HG03439 (cell line): ENCODE data around the gene NISCH.
"Not testable (repeated sequence)": the region's sequence is repeated elsewhere in the genome, so short reads cannot be mapped to it uniquely, and the experiment has no call there.

Experiments used
- ATAC-seq: cut with Tn5 transposase; IDR thresholded peaks from one replicate; pipeline ENCODE4 v1.9.1; 2021; ENCODE audit warnings: mild to moderate bottlenecking, moderate library complexity; ENCODE audit not compliant: unreplicated experiment

Gene NISCH

DNA sequence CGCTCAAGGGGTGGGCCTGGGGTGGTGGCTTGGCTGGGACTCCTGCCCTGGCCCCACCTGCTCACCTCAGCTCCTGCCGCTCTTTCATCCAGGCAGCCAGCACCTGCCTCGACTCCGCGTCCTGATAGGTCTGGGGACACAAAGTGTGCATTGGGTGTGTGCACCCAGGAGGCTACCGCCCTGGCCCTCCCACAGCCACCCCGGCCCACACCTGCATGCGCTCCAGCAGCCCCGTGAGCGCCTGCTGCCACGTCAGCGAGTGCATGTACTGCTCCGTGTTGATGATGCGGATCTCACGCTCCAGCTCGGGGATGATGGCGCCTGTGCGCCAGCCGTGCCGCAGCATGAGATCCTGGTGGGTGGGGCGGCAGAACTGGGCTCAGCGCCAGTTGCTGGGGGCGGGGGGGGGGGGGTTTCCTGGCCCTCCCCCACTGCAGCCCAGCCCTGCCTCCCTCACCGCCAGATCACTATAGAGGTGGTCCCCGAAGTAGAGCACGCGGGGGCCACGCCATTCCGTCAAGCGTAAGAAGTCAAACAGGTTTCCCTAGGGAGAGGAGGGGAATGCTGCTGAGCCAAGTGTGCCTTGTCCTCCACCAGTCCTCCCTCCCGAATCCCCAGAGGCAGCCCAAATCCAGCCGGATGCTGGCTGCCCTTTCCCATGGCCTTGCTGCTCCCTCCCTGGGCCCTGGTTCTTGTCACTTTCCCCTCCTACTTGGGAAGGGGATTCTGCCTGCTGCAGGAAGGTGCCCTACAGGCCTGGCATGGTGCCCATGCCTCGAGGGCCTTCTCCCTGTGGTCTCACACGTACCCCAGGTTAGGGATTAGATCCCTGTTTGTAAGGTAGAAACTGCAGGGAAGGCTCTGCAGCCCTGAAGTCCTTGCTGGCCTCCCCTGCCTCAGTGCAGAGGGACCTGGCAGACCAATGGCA lies 69.6 kb downstream of the NISCH start:
- ATAC-seq, result no peak

DNA sequence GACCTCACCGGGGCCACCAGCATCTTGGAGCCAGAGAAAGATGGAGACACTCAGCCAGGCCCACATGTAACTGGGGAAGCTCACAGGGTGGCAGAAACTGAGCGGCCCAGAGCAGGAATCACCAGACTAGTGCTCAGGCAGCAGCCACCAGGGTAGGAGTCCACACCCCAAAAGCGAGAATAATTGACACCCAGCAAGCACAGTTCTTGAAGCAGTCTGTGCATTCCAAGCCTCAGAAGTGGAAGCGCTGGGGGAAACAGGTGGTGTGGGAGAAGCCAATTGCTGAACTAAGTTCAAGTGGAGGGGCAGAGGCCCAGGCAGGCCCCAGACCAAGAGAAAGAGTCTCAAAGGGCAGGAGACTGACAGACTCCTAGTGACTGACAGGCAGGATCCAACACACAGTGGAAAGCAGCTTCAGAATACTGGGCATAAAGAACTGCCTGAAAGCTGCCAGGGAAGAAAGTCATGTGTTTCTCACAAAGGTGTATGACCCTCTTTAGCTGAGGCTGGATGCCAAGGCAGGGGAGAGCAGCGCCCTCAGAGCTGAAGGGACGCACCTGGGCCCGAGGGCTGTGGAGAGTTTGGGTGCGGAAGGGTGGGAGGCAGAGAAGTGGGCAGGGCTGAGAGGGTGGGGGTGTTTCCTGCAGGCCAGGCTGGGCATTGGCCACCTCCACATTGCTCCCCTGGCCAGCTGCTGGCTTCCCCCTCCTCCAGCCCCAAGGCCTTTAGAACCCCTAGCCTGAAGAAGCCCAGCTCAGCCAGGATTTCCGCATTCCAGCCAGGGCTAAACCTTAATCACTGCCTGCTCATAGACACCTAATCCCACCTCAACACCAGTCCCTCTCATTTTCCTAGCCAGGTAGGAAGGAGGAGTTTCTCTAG lies 70.5 kb downstream of the NISCH start:
- ATAC-seq, result no peak

DNA sequence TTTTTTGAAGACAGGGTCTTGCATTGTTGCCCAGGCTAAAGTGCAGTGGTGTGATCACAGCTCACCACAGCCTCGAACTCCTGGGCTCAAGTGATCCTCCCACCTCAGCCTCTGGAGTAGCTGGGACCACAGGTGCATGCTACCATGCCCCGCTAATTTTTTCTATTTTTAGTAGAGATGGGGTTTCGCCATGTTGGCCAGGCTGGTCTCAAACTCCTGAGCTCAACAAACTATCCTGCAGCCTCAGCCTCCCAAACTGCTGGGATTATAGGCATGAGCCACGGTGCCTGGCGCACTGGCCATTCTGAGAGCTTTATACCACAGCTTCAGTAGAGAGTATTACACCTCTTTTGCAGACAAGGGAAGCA lies 71.3 kb downstream of the NISCH start:
- not testable (repeated sequence) for ATAC-seq

DNA sequence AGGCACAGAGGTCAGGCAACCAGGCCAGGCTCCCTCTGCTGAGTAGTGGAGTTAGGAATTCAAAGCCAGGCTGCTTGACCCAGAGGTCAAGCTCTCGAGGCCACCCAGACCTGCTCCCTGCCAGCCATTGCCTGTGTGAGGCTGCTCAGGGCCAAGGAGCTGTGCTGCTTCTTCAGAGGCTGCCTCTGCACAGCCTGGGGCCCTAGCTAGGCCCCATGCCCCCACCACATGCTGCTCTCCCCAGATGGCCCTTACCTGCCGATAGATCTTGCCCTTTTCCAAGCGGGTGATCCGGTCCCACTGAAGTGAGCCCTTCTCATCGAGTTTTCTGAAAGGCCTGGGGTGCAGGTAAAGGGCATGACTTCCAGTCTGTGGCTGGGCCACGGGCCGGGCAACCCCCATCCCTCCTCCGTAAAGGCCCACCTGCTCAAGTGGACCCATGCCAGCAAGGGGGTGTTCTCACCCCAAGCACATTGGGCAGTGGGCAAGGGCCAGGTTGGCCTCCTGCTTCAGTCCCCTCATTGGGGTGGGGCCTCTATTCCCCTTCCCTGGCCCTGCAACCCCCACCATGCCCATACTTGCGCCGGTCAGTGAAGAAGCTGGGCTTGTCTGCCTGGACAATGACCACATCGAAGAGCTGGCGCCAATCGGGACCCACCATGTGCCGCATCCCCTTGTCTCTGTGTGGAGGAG lies 71.8 kb downstream of the NISCH start:
- ATAC-seq, result no peak

DNA sequence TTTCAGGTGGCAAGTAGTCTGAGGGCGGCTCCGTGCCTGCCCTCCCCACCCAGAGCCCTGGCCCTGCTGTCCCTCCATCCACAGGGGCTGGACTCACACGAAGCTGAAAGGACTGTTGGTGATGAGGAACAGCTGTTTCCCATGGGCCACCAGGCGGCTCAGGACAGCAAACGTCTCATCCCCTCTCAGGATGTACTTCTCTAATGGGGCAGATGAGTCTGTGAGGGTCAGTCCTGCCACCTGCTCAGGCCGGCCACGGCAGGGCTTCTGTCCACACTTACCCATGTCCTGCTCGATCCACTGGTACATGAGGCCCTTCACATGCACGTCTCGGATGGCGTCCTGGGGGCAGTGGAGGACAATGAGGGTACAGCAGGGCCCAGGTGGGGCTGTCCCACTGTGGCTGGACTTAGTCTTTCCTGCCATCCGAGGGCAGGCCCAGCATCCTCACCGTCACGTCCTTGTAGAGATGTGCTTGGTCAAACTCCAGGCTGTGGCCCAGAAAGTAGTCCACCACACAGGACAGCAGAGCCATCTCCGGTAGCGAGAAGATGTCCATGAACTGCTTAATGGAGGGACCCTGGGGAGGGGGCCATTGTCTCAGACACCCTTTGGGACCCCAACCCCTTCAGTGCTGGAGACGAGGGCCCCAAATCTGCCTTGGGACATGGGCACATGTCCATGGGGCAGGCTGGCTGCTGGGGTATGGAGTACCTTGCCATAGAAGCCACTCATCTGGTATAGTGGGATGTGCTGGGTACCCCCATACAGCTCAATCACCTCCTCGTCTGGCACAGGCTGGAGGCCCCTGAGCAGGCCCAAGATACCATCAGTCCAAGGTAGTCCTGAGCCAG lies 72.6 kb downstream of the NISCH start:
- ATAC-seq, result no peak

DNA sequence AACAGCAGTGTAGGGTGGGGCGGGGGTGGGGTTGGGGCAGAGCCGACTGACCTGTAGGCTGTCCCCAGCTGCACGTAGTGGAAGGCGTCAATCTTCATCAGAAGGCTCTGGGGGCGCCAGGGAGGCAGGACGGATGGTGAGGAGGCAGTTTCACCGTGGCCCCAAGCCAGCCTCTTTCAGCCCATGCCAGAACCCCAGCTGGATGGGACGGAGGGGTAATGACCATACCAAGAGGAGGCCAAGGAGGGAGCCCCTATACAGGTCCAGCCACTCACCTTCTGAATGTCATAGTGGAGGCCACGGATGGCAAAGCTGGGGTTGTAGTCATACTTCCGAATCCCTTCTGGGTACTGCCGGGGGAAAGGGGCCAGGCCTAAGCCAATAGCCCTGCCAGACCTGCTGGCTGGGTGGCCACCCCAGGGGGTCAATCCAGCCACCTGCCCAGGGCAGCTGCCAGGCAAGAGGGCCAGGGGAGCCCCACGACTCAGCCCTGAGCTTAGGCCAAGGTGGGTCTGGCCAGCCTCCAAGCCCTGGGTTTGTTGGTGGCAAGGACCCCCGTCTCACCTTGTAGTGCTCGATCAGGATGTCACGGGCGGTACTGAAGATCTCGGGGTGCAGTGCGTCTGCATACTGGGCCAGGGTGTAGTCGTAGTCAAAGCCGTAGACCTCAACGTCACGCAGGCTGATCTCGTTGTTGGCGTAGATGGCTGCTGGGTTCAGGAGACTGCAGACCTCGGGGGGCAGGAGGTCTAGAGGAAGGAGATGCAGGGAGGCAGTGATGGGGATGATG lies 73.4 kb downstream of the NISCH start:
- ATAC-seq, result no peak

DNA sequence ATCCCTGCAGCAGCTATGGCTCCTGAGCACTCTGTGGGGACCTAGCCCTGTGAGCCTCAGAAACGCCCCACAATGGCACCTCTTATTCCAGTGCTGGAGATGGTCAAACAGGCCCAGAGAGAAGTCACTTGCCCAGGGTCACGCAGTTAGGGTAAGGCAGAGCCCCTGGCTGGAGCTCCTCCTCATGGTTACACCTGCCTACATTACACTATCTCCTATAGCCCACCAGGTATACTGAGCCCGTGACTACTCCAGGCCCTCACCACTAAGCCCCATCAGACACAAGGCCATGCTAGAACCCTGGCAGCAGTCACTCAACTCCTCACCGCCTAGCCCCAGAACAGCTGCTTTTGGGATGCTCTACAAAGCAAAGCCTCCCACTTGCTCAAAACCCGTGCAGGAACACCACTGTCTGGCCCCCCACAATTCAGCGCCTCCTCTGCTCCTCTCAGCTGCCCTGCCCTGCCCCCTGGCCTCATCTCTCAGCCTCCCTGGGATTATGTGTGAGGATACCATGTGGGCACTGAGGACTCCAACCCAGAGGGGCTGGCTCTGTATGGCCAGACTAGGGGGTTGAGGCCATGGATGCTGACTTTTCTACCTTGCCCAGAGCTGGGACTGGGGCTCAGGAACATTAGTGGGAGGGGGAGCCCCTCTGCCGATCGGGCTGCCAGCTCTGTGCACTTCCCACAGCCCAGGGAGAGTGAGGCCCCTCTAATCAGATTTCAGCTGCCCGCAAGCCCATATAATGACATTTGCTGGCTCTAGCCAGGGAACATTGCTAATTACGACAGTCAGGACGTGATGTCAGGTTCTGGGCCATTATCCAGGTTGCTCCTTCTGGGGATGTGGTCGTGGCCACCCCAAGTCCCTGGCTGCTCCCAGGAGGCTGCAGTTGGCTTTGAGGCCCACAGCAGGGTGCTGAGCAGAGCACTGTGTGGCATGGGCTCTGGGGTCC lies 74.3 kb downstream of the NISCH start:
- no peak for ATAC-seq

DNA sequence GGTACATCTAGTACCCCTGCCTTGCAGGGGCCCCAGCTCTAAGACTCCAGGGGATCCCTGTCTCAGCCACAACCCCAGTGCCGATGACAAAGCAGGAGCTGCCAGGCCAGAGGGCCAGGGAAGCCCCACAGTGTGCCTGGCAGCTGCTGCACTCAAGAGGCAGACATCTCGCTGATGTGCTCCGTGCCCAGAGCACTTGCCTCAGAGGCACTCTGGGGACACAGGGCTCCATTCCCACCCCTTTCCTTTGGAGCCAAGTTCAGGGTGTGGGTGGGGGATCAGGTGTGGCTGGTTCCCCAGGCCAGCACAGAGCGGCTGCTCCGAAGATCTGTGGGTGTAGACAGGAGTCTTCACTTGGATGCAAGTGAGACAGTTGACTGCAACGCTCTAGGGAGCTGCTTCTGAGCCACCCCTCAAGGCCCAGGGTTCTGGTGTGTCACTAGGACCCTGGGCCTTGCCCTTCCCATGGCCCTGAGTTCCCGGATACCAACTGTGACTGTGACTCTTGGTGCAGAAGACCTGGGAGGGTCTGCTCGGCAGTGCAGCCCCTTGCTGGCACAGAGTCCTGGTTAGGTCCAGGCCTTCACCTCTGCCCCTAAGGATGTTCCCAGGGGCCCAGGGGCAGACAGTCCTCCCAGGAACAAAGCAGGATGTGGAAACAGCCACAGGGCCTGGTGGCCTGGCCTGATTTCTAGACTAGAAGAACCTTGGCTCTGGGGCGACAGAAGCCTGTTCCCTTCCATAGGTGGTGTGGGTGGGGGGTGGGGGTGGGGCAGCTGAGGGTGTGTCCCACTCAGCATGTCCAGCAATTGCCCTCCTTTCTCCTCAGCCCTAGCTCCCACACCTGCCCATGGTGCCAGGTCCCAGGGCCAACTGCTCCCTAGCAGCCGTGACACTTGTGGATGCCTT lies 75.8 kb downstream of the NISCH start:
- ATAC-seq, result no peak

DNA sequence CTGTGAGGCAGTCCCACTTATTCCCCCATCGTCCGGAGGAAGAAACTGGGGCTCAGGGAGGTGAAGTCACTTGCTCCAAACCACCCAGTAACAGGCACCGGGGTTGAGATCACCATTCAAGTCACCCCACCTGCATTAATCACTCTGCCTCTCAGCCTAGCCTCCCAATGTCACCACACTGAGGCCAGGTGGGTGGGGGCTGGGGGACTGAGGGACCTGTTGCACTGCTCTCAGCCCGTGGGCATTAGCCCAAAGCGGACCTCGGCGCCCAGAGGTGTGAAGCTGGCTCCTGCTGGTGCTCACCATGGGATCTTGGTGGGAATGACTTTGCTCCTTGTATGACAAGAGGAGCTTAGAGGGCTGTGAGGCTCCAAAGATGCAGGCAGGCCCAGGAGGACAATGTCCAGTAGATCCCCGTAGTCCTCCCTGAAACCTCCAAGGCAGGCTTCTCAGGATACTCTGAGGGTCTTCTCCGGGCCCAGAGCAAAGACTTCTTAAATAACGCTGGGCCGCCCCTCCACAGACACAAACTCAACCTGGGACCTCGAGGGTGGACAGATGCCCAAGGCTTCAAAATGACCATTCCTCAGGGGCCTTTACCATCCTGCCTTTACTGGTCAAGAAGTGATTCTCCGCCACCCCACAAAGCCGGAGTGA lies 76.6 kb downstream of the NISCH start:
- ATAC-seq, result no peak

DNA sequence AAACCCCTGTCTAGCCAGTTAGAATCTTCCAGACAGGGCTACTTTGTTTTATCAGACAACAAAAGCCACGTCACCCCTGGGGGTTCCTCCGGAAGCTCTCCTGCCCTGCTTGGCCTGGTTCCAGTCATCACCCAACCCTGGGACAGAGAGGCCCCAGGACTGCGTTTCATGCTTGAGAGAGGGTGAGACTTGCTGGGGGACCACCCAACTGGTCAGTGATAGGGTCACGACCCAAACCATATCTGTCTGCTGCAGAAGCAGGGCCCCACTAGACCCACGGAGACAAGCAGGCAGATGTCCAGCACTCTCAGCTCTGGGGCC lies 77.1 kb downstream of the NISCH start:
- no peak for ATAC-seq

DNA sequence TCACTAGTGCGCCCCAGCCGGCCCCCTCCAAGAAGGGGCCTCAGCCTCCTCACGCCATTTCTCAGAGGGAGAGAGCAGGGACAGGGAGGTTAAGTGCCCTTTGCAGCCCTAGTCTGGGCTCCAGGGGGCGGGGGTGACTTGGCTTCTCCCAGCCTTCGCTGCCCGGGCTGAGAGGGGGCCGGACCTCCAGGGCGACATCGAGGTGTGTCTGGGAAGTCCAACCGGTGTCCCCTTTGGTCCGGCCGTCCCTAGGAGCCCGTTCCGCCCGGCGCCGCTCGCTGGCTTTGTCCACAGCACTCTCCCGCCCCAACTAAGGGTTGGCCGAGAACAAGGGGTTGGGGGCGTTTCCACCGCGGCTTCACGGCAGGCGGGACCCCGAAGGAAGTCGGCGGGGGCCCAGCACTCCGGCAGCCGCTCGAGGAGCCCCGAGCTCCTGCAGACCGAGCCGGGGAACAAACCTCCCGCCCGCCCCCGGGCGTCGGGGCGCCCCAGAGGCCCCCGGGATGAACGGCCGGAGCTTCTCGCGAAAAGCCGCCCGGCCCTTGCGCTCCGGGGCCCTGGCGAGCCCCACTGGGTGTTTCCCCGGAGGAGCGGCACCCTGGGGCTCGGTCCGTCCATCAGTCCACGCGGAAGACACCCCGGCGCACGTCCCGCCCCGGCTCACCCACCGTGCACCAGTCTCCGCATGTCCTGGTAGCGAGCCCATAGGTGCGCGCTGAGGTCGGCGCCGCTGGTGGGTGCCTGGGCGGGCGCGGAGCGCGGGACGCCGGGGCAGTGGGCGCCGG lies 77.6 kb downstream of the NISCH start:
- ATAC-seq, result no peak

DNA sequence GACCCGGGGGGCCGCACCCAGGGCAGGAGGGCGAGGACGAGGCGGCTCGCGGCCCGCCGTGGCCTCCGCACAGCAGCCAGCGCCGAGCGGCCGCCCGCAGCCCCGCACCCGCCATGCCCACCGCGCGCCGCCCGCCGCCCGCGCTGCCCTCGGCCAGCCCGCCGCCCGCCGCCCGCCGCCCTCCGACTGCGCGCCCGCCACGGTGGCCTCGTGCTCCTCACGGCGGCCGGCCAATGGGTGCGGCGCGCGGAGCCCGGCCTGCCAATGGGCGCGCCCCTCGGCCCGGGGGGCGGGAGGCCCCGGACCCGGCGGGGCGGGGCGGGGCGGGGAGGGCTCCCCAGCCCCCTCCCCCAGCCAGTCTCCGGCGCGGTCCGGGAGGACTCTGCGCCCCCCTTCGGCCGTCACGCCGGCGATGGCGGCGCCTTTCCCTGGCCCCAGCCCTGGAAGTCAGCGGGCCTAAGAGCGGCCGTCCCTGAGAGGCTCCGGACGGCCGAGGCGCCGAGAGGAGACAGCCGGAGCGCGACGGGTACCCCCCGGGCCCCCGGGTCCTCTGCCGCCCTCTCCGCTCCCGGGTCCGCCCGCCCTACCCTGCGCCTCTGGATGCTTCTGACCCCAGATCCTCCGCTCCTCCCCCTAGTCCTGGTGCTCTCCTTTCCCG lies 78.3 kb downstream of the NISCH start, which contains the start of gene NT5DC2:
NT5DC2 (minus strand) TSS at position 235 of the 658 bp plus-strand sequence; CDS start at position 115, 120 bp downstream.
- ATAC-seq, result peak; percentile 37

DNA sequence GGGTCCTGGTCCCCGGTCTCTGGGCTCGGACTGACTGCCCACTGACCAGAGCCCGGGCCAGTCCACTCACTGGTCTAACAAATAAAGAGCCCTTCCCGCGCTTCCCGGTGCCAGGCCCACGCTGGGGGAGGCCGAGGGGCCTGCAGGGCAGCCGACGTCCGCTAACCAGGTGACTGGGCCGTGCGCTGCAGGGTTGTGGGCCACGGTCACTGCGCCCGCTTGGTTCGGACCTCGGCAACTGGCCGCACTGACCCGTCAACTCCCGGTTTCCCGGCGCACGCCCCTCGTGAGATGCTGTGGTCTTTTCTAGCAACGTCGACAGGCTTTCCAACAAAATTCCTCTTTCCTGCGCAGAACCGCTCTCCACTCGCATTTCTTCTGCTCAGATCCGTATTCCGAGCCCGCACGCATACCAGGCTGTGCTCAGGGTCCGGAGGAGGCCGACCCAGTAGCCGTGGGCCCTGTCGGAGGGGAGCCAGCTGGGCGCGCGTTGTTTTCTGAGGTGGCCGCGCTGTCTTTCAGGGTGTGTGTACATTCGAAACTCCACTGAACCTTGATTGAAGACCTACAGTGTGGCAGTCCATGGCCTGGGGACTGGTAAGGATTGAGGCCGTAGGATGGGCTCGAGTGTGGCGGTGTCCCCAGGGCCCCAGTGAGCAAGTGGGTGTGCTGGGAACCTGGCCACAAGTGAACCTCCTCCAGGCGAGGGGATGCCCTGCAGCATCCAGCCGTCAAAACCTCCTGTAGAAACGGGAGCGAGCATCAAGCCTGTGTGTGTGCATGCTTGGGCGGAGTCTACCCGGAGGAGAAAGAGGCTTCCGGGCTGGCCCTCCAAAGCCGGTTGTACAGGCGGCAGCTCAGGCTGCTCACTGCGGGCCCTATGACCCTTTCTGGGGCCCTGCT lies 79.1 kb downstream of the NISCH start:
- ATAC-seq, result no peak

DNA sequence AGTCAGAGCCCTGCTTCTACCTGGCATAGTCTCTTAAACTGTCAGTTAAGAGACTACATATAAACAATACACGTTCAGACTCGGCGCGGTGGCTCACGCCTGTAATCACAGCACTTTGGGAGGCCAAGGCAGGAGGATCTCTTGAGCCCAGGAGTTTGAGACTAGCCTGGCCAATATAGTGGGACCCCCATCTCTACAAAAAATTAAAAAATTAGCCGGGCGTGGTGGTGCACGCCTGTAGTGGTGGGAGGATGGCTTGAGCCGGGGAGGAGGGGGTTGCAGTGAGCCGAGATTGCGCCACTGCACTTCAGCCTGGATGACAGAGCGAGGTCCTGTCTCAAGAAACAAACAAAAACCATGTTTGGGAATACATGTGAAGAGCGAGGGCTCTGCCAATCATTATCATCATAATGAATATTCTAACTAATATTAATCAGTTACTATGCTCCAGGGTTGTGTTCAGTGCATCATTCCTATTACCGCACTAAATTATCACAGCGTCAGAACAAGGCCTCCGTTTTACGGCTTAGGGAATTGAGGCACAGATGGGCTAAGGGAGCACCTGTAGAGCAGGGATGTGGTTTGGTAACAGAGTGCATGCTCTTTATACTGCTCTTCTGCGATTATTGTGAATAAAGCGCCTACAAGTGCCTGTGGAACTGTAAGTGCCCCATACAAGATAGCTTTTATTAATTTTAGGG lies 80.2 kb downstream of the NISCH start:
- no peak for ATAC-seq
